ENCODE results near the gene RPN2.

Gene RPN2

GRCh38 chr20:37257530-37257929, 78.4 kb downstream of the RPN2 start:
- H3K27me3 Mint-ChIP-seq (ENCODE audit: low read depth): peaks cover 25% of the 10 kb centered on the region
- no peak overlapping the region for H3K27ac Mint-ChIP-seq
- peaks cover 4% of the 10 kb centered on the region for H3K9me3 Mint-ChIP-seq
- H3K4me3 Mint-ChIP-seq: no peak overlapping the region
- H3K4me1 Mint-ChIP-seq: peaks cover 5% of the 10 kb centered on the region
- H3K36me3 Mint-ChIP-seq (ENCODE audit: low read depth): no peaks in the 10 kb centered on the region
- no peak for TF ChIP-seq CTCF (IDR thresholded peaks at IDR 0.05; ENCODE audit: unreplicated experiment in 3 of 3)

DNA sequence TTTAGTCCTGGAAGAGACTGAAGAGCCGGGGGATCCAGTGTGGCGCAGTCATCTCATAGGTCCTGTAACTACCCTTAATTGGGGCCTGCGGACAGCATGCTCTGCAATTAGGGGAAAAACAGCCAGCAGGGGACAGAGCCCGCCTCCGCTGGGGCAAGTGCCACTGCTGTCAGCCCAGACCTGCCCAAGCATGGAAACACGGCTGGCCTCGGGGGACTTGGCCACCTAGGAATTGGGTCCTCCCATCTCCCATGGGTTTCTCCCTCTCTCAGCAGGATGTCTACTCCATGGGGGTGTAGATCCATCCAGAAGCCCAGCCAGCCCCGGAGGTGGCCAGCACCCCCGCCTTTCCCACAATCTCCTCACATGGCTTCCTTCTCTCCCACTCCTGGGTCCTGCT, 78.9 kb downstream of the RPN2 start:
- no peak for TF ChIP-seq CTCF (IDR thresholded peaks at IDR 0.05; ENCODE audit: unreplicated experiment in 3 of 3)
- no peaks in the 10 kb centered on the region for H3K36me3 Mint-ChIP-seq (ENCODE audit: low read depth)
- H3K4me1 Mint-ChIP-seq: peaks cover 5% of the 10 kb centered on the region
- no peak overlapping the region for H3K4me3 Mint-ChIP-seq
- H3K27me3 Mint-ChIP-seq (ENCODE audit: low read depth): peaks cover 25% of the 10 kb centered on the region
- peaks cover 4% of the 10 kb centered on the region for H3K9me3 Mint-ChIP-seq
- no peak overlapping the region for H3K27ac Mint-ChIP-seq

GRCh38 chr20:37259031-37259430, 79.9 kb downstream of the RPN2 start:
- Mint-ChIP-seq H3K4me3 (no peak overlapping the region), H3K27me3 (ENCODE audit: low read depth) (peaks cover 24% of the 10 kb centered on the region), H3K36me3 (ENCODE audit: low read depth) (no peaks in the 10 kb centered on the region), H3K4me1 (peaks cover 5% of the 10 kb centered on the region), H3K27ac (no peak overlapping the region), H3K9me3 (peaks cover 4% of the 10 kb centered on the region)
- no peak for TF ChIP-seq CTCF (IDR thresholded peaks at IDR 0.05; ENCODE audit: unreplicated experiment in 3 of 3)

DNA sequence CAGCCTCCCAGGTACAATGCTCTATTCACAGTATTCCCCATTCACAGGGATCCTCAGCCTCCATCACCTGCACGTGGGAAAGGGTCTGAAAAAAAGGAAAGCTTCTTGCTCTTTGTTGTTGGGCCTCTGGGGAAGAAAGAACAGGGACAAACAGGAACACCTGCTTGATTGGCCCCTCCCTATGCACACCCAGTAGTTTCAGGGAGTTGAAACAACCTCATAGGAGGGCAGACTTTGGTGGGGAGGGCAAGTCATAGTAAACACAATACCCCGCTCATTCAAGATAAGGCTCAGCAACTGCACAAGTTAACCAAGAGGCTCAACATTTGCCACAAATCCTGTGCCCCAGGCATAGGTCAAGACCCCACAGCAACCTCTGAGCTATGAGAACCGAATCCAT, 80.7 kb downstream of the RPN2 start:
- Mint-ChIP-seq H3K9me3 (no peaks in the 10 kb centered on the region), H3K4me1 (peaks cover 5% of the 10 kb centered on the region), H3K36me3 (ENCODE audit: low read depth) (no peaks in the 10 kb centered on the region), H3K4me3 (no peak overlapping the region), H3K27ac (no peak overlapping the region), H3K27me3 (ENCODE audit: low read depth) (peaks cover 19% of the 10 kb centered on the region)
- TF ChIP-seq CTCF (IDR thresholded peaks at IDR 0.05; ENCODE audit: unreplicated experiment in 3 of 3): no peak

DNA sequence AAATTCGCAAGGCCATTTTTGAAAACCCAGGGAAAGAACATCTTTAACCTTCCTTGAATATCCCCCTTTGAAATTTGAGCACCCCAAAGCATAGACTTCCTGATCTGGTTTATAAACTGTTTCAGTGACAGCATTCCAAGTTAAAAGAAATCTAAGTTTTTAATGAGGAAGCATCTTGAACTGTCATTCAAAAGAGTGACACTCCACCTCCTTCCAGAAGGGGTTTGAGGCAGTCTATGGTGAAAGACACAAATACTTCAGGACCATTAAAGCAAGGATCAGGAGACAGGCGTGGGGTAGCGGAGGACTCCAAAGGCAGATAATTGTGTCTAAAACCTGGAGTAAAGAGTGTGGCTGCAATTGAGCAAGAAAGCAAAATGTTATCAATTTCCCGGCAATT, 81.8 kb downstream of the RPN2 start:
- Mint-ChIP-seq H3K4me1 (peaks cover 5% of the 10 kb centered on the region), H3K9me3 (no peaks in the 10 kb centered on the region), H3K4me3 (no peak overlapping the region), H3K27me3 (ENCODE audit: low read depth) (peaks cover 19% of the 10 kb centered on the region), H3K36me3 (ENCODE audit: low read depth) (no peaks in the 10 kb centered on the region), H3K27ac (no peak overlapping the region)
- TF ChIP-seq CTCF (IDR thresholded peaks at IDR 0.05; ENCODE audit: unreplicated experiment in 3 of 3): no peak

DNA sequence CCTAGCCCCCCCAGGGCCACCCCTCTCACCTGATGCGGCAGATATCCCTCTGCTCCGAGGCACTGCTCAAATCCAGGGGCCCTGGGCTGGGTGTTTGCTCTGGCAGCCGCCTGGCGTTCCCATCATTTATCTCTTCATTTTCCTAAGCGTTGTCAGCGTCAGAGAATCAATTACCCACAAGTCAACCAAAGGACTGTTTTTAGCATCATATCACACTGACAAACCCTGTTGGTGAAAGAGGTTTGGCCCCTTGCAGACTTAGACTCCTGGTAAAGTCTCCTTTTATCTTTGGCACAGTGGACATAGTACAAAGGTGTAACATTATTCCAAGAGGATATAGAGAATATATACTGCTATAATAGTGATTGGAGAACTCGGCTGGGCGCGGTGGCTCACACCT, 82.6 kb downstream of the RPN2 start, which contains the start of gene GHRH:
TSS of gene GHRH (minus strand) at position 101 of the 400 bp plus-strand sequence. CDS start 4,925 bp downstream, outside the sequence.
- H3K9me3 Mint-ChIP-seq: no peaks in the 10 kb centered on the region
- no peak for TF ChIP-seq CTCF (IDR thresholded peaks at IDR 0.05; ENCODE audit: unreplicated experiment in 3 of 3)

More for the DNA sequence above, 82.6 kb downstream of the RPN2 start, which contains the start of gene GHRH:
- H3K36me3 Mint-ChIP-seq (ENCODE audit: low read depth): no peaks in the 10 kb centered on the region
- H3K27me3 Mint-ChIP-seq (ENCODE audit: low read depth): peaks cover 19% of the 10 kb centered on the region
- H3K4me3 Mint-ChIP-seq: no peak within 1 kb of the TSS
- peaks cover 5% of the 10 kb centered on the region for H3K4me1 Mint-ChIP-seq
- H3K27ac Mint-ChIP-seq: no peak within 1 kb of the TSS
